Measurements from ENCODE around the gene SLC7A8.

The SLC7A8 gene

GRCh38 chr14:23154964-23155587, 28.4 kb downstream of the SLC7A8 start:
- DNase-seq: no peak

DNA sequence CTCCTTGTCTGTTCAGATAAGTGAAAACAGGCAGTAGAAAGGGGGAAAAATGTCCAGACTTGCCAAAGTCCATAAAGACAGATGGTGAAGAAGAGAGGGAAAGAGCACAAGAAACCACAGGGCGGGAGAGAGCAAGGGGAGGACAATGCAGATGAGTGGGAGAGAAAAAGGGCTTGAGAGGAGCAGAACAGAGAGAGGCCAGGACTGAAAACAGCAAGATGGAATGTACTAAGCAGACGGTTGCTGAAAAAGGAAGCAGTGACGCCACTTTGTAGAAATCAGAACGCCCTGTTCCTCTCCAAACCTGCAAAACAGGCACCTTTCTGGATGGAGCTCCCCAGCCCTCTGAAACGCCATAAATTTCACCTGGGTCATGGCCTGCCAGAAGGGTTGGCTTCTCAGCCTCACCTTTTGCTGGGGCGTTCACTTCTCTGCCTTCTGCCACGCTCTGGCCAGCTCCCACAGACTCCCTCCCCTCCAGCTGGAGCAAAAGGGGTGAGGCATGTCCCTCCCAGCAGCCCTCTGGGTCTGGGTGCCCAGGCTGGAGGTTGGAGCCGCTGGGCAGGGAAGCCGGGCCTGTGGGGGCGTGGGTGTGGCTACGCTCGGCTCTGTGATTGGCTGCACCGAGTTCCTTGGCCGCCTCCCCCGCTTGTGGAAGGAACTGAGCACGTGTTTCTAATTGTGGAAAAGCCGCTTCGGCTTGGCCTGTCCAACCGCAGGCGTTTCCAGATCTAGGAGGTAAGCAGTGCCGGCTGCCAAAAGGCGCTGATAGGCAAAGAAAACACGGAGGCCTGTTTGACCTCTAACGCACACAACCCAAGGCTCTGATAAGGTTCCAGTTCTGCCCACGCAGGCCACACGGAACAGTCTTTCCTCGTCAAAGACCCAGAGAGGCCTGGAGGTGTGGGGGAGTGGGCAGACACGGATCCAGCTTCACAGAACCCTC, 29.3 kb downstream of the SLC7A8 start:
- DNase-seq: no peak

DNA sequence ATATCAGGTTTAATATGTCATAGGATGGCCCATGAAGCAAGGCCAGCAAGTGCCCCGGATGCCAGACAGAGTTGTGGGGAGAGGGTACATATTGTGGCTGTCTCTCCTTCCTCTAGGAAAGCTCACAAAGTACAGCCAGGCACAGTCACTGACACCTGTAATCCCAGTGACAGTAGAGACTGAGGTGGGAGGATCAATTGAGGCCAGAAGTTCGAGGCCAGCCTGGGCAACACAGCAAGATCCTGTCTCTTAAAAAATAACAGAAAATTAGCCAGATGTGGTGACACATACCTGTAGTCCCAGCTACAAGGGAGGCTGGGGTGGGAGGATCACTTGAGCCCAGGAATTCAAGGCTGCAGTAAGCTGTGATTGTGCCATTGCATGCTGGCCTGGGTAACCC, 32.1 kb downstream of the SLC7A8 start:
- DNase-seq: no peak

DNA sequence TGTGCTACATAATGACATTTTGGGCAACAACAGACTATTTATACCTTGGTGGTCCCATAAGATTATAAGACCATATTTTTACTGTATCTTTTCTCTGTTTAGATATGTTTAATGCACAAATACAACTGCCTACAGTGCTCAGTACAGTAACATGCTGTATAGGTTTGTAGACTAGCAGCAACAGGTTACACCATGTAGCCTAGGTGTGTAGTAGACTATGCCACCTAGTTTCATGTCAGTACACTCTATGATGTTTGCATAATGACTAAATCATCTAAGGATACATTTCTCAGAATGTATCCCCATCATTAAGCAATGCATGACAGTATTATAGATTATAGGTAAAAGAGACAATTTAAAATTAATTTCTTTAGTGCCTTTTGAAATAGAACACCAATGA, 33.7 kb downstream of the SLC7A8 start:
- no peak for DNase-seq

DNA sequence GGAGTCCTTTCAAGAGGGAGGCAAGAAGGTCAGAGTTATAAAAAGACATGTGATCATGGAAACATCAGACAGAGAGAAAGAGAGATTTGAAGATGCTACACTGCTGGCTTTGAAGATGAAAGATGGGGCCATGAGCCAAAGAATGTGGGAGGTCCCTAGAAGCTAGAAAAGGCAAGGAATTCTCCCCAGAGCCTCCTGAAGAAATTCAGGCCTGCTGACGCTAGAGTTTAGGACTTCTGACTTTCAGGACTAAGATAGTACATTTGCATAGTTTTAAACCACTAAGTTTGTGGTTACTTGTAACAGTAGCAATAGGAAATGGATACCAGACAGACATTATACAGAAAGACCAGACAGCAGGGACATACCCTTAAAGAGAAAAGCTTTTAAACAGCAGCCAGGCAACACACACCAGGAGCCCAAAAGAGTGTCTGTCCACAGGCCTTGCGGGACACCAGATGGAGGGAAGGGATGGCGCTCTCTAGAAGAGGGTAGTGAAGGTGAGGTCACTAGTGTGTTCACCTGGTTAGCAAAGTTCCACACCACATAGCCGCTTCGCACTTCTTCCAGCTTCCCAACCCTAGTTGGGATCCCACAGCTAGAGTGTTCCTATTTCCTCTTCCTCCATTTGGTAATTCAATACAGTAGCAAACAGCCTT, 34.7 kb downstream of the SLC7A8 start:
- no peak for DNase-seq

- no peak for DNase-seq
These were observed 35.8 kb downstream of the SLC7A8 start for GRCh38 chr14:23147676-23148075.

DNA sequence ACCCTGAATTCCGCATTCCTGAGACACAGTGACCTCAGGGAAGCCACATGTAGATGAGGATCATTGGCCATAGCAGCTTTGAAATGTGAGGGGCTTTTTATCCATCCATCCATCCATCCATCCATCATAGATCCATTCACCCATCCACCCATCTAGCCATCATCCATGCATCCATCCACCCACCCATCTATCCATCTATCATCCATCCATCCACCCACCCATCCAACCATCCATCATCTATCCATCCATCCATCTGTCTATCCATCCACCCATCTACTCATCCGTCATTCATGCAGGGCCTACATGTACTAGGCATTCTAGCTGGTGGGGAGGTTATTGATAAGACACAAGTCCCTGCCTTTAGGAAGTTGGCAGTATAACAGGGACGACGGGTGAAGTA, 36.5 kb downstream of the SLC7A8 start:
- no peak for DNase-seq

DNA sequence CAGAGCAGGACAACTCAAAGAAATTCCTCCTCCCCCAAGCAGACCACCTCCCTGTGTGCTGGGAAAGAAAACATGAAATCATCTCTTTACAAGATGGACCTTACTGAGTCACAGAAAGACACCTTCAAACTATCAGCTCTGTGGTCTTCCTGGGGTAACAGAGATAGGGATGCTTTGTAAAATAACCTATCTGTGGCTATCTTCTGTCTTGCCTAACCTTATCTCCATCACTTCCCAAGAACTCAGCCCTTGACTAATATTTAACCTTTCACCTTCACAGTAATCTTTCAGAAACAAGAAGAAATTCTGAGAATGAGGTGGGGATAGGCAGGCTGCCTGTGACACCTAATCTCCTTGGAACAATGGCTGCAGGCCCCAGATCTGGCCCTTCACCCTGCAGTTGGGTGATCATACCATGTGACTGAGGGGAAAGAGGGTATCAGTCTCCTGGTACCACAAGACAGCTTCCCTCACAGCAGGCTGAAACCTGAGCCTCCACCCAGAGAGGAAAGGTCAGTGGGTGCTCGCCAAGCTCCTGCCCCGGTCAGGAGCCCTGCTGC, 37.0 kb downstream of the SLC7A8 start:
- no peak for DNase-seq

DNA sequence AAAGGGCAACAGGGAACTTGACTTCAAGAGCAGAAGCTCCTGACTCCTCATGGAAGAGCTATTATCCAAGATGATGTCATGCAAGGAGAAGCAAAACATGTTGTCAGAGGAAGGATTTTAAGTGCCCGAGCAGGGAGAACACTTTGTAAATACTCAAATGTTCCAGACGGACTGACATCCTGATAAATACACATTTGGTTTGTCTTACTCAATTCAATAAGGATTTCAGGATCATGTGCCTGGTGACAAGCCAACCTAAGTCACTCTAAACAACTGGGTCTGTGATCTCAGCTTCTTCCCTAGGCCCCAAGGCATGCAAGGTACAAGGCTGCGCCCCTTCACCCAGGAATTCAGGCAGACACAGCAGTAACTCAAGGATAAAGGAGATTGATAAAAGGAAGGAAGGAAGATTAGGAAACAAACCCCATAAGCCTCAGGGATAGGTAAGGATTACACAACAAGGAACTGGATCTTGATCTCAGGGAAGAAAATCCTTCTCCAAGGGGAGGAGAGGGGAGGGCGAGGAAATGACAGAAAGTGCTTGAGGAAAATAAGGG, 37.6 kb downstream of the SLC7A8 start:
- DNase-seq: no peak

- no peak for DNase-seq
These were observed 39.5 kb downstream of the SLC7A8 start for GRCh38 chr14:23143911-23144310.

GRCh38 chr14:23142826-23143225, 40.6 kb downstream of the SLC7A8 start:
- DNase-seq: no peak

- no peak for DNase-seq
These were observed 41.6 kb downstream of the SLC7A8 start for GRCh38 chr14:23141706-23142444.

GRCh38 chr14:23140371-23140770, 43.1 kb downstream of the SLC7A8 start:
- no peak for DNase-seq

DNA sequence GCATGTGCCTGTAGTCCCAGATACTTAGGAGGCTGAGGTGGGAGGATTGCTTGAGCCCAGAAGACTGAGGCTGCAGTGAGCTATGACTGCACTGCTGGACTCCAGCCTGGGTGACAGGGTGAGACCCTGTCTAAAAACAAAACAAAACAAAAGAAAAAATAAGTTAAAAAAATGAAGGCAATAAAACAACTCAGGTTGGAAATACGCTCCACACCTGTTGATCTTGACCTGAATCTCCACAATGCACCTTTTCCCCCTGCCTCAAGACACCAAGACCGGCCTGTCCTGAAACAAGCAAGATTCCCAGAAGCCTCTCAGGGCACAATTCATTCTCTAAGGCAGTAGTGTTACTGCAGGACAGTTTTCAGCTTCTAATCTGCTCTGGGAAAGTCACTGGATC, 43.6 kb downstream of the SLC7A8 start:
- no peak for DNase-seq

- no peak for DNase-seq
These were observed 45.5 kb downstream of the SLC7A8 start for GRCh38 chr14:23137813-23138535.

GRCh38 chr14:23137192-23137812, 46.2 kb downstream of the SLC7A8 start:
- no peak for DNase-seq

DNA sequence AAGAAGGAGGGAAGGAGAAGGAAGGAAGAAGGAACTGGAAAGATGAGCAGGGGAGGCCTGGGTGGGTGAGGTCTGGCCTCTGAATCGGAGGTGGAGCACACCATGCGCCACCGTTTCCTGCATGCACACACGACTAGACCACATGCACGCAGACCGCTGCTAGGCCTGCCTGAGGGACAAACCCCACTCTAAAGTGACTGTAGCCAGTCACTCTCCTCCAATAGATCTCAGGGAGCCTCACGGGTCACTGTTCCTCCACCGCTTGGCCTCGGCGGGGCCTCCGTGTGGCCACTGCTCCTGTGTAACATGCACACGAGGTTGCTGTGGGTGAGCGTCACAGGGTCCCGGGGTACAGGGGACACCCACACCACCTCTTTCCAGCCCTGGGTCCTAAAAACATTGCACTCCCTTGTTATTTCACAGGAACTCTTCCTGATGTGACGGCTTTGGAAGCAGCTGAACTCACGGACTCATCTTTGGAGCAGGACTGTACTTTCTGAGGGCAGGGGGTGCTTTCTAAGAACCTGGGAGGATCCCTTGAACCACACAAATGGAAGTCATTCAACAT, 46.8 kb downstream of the SLC7A8 start:
- DNase-seq: no peak

DNA sequence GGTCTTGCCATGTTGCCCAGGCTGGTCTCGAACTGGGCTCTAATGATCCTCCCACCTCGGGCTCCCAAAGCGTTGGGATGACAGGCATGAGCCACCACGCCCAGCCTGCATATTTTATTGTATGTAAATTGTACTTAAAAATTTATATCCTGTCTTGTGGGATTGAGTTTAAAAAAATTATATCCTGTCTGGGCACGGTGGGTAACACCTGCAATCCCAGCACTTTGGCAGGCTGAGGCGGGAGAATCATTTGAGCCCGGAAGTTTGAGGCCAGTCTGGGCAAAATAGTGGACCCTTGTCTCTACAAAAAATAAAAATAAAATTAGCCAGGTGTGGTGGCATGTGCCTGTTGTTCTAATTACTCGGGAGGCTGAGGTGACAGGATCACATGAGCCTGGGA, 50.5 kb downstream of the SLC7A8 start:
- DNase-seq: no peak

GRCh38 chr14:23131482-23131881, 52.0 kb downstream of the SLC7A8 start:
- DNase-seq: no peak

- no peak for DNase-seq
These were observed 52.6 kb downstream of the SLC7A8 start for GRCh38 chr14:23130871-23131270.

GRCh38 chr14:23129759-23130316, 53.6 kb downstream of the SLC7A8 start:
- DNase-seq: no peak
